Measurements from ENCODE around the gene CDKN1A. TPM values are rescaled to one million over a fixed set of nuclear protein-coding genes. Genes with fewer than 3 reads are reported as not detected.

The CDKN1A gene
- total RNA-seq, 6 experiments from 2014 or later, result 496 to 872 (median 617) TPM

- Mint-ChIP-seq H3K4me1 (ENCODE audit: low read depth) (peaks cover 36% of the 10 kb centered on the region), H3K27ac (no peak overlapping the region), H3K36me3 (ENCODE audit: low read depth) (no peaks in the 10 kb centered on the region), H3K27me3 (ENCODE audit: insufficient read depth) (peaks cover 3% of the 10 kb centered on the region), H3K4me3 (no peak overlapping the region), H3K9me3 (no peaks in the 10 kb centered on the region)
- DNase-seq, result peak; percentile 56
- TF ChIP-seq CTCF (IDR thresholded peaks at IDR 0.05), result peak; percentile 80
Measured at GRCh38 chr6:36724514-36725390, 46.2 kb downstream of the CDKN1A start.

GRCh38 chr6:36725581-36725980, 47.1 kb downstream of the CDKN1A start:
- Mint-ChIP-seq H3K36me3 (ENCODE audit: low read depth) (no peaks in the 10 kb centered on the region), H3K27me3 (ENCODE audit: insufficient read depth) (peaks cover 3% of the 10 kb centered on the region), H3K9me3 (no peaks in the 10 kb centered on the region), H3K4me1 (ENCODE audit: low read depth) (peaks cover 36% of the 10 kb centered on the region), H3K4me3 (no peak overlapping the region), H3K27ac (no peak overlapping the region)
- no peak for TF ChIP-seq CTCF (IDR thresholded peaks at IDR 0.05)
- no peak for DNase-seq

- Mint-ChIP-seq H3K27me3 (ENCODE audit: insufficient read depth) (peaks cover 7% of the 10 kb centered on the region), H3K9me3 (no peaks in the 10 kb centered on the region), H3K36me3 (ENCODE audit: low read depth) (no peaks in the 10 kb centered on the region), H3K4me3 (no peak overlapping the region), H3K27ac (no peak overlapping the region), H3K4me1 (ENCODE audit: low read depth) (peaks cover 36% of the 10 kb centered on the region)
- no peak for DNase-seq
- no peak for TF ChIP-seq CTCF (IDR thresholded peaks at IDR 0.05)
Measured at GRCh38 chr6:36727505-36728021, 49.0 kb downstream of the CDKN1A start.

- Mint-ChIP-seq H3K36me3 (ENCODE audit: low read depth) (no peaks in the 10 kb centered on the region), H3K27ac (no peak overlapping the region), H3K27me3 (ENCODE audit: insufficient read depth) (peaks cover 7% of the 10 kb centered on the region), H3K4me1 (ENCODE audit: low read depth) (peaks cover 36% of the 10 kb centered on the region), H3K9me3 (no peaks in the 10 kb centered on the region), H3K4me3 (no peak overlapping the region)
- no peak for DNase-seq
- TF ChIP-seq CTCF (IDR thresholded peaks at IDR 0.05), result no peak
Measured at GRCh38 chr6:36728289-36729160, 50.0 kb downstream of the CDKN1A start.

- Mint-ChIP-seq H3K9me3 (no peaks in the 10 kb centered on the region), H3K4me3 (no peak overlapping the region), H3K4me1 (ENCODE audit: low read depth) (peaks cover 36% of the 10 kb centered on the region), H3K27ac (no peak overlapping the region), H3K27me3 (ENCODE audit: insufficient read depth) (peaks cover 7% of the 10 kb centered on the region), H3K36me3 (ENCODE audit: low read depth) (no peaks in the 10 kb centered on the region)
- no peak for TF ChIP-seq CTCF (IDR thresholded peaks at IDR 0.05)
- no peak for DNase-seq
Measured at GRCh38 chr6:36729161-36729524, 50.6 kb downstream of the CDKN1A start.

Data from HFFc6 (cell line).